Effector memory CD4-positive, alpha-beta T cell (primary cell): ENCODE data around the gene IRX5.

ENCODE experiments used
- DNase-seq, 3 donors: peaks; one replicate each; pipeline ENCODE4 v3.0.0-alpha.2; 2020
- H3K27ac ChIP-seq: 2 replicates; pipeline ENCODE4 v1.7.0; 2013; ENCODE audit warnings: mild to moderate bottlenecking, low read length, moderate library complexity; ENCODE audit not compliant: insufficient read depth, poor library complexity, severe bottlenecking
- H3K27me3 ChIP-seq: replicated peaks from 2 replicates; pipeline ENCODE4 v1.7.0; 2013; ENCODE audit warnings: mild to moderate bottlenecking, low read length; ENCODE audit not compliant: insufficient read depth, control insufficient read depth, poor library complexity, severe bottlenecking
- H3K36me3 ChIP-seq: 2 replicates; pipeline ENCODE4 v1.7.0; 2013; ENCODE audit warnings: mild to moderate bottlenecking, low read length, moderate library complexity; ENCODE audit not compliant: control insufficient read depth, insufficient read depth
- H3K4me1 ChIP-seq: 2 replicates; pipeline ENCODE4 v1.7.0; 2013; ENCODE audit warnings: low read length, mild to moderate bottlenecking; ENCODE audit not compliant: control insufficient read depth, insufficient read depth, poor library complexity, severe bottlenecking
- H3K4me3 ChIP-seq: 2 replicates; pipeline ENCODE4 v1.7.0; 2013; ENCODE audit warnings: low read length, low read depth, mild to moderate bottlenecking; ENCODE audit not compliant: insufficient read depth, poor library complexity, severe bottlenecking
- H3K9me3 ChIP-seq: 2 replicates; pipeline ENCODE4 v1.7.0; 2013; ENCODE audit warnings: mild to moderate bottlenecking, low read length, moderate library complexity; ENCODE audit not compliant: control insufficient read depth

The IRX5 gene

GRCh38 chr16:54929090-54930004, 1.3 kb upstream of the IRX5 start:
- no peaks in the 10 kb centered on the region for H3K9me3 ChIP-seq
- H3K27ac ChIP-seq, result no peak overlapping the region
- H3K36me3 ChIP-seq, result no peaks in the 10 kb centered on the region
- peak overlapping the region; percentile 61 for H3K4me3 ChIP-seq
- peaks cover 44% of the 10 kb centered on the region for H3K27me3 ChIP-seq
- H3K4me1 ChIP-seq, result peaks cover 26% of the 10 kb centered on the region
- peak; percentile 84 to 91 (median 87) for DNase-seq

DNA sequence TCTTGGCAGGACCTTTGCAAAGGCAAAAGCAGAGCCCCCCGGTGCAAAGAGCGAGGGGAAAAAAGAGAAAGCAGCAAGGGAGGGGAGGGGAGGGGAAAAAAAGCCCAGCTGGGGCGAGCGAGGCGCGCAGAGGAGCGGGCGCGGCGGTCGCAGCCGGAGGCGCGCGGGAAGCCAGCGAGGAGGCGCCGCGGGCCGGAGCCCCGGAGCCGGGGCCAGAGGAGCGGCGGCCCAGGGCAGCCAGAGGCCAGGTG, 129 bp downstream of the IRX5 start:
- no peak for DNase-seq
- H3K9me3 ChIP-seq, result no peaks in the 10 kb centered on the region
- H3K4me1 ChIP-seq, result peaks cover 26% of the 10 kb centered on the region
- H3K4me3 ChIP-seq, result peak overlapping the region; percentile 60
- H3K36me3 ChIP-seq, result no peaks in the 10 kb centered on the region
- no peak overlapping the region for H3K27ac ChIP-seq
- H3K27me3 ChIP-seq, result peaks cover 58% of the 10 kb centered on the region

GRCh38 chr16:54931120-54932014, 702 bp downstream of the IRX5 start:
- Histone ChIP-seq H3K4me1 (peaks cover 27% of the 10 kb centered on the region), H3K36me3 (no peaks in the 10 kb centered on the region), H3K27me3 (peaks cover 64% of the 10 kb centered on the region), H3K27ac (no peak overlapping the region), H3K9me3 (no peaks in the 10 kb centered on the region), H3K4me3 (peak overlapping the region; percentile 35)
- DNase-seq, result no peak

DNA sequence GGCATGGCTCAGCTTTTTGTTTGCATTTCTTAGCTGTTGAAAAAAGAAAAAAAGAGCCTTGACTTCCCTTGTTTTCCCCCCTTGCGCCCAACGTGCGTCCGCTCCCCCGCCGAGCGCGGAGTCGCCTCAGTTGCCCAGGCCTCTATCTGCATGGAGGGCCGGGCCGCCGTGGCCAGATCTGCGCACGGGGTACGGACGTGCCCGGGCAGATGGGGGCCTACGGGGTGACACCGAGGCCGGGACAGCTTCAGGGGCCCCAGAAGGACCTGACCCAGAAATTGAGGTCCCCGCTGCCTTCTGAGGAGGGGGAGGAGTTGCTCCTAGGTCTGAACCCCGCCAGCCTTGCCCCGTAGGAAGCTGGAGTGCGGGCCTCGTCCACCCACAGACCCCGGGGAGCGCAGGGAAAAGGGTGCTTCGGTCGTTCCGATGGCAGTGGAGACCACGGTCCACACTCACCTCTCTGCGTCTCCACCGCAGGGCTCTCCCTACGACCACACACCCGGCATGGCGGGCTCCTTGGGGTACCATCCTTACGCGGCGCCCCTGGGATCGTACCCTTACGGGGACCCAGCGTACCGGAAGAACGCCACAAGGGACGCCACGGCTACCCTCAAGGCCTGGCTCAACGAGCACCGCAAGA, 1.5 kb downstream of the IRX5 start:
- Histone ChIP-seq H3K36me3 (no peaks in the 10 kb centered on the region), H3K27ac (no peak overlapping the region), H3K27me3 (peaks cover 71% of the 10 kb centered on the region), H3K4me3 (no peak overlapping the region), H3K4me1 (peaks cover 34% of the 10 kb centered on the region), H3K9me3 (no peaks in the 10 kb centered on the region)
- DNase-seq, result no peak

GRCh38 chr16:54932737-54933254, 2.1 kb downstream of the IRX5 start:
- H3K4me3 ChIP-seq, result no peak overlapping the region
- peaks cover 40% of the 10 kb centered on the region for H3K4me1 ChIP-seq
- DNase-seq, result no peak
- H3K27ac ChIP-seq, result no peak overlapping the region
- H3K36me3 ChIP-seq, result no peaks in the 10 kb centered on the region
- H3K9me3 ChIP-seq, result no peaks in the 10 kb centered on the region
- peaks cover 71% of the 10 kb centered on the region for H3K27me3 ChIP-seq

DNA sequence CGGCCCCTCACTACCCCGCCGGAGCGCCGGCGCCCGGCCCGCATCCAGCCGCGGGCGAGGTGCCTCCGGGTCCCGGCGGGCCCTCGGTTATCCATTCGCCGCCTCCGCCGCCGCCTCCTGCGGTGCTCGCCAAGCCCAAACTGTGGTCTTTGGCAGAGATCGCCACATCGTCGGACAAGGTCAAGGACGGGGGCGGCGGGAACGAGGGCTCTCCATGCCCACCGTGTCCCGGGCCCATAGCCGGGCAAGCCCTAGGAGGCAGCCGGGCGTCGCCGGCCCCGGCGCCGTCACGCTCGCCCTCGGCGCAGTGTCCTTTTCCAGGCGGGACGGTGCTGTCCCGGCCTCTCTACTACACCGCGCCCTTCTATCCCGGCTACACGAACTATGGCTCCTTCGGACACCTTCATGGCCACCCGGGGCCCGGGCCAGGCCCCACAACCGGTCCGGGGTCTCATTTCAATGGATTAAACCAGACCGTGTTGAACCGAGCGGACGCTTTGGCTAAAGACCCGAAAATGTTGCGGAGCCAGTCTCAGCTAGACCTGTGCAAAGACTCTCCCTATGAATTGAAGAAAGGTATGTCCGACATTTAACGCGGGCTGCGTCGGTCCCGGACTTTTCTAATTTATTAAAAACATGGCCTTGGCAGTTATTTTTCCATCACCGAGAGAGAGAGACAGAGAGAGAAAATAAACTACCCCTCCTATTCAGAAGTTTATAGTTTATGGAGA, 2.8 kb downstream of the IRX5 start:
- DNase-seq, result no peak
- no peak overlapping the region for H3K27ac ChIP-seq
- H3K4me3 ChIP-seq, result no peak overlapping the region
- H3K36me3 ChIP-seq, result no peaks in the 10 kb centered on the region
- no peaks in the 10 kb centered on the region for H3K9me3 ChIP-seq
- peaks cover 75% of the 10 kb centered on the region for H3K27me3 ChIP-seq
- H3K4me1 ChIP-seq, result peaks cover 40% of the 10 kb centered on the region

DNA sequence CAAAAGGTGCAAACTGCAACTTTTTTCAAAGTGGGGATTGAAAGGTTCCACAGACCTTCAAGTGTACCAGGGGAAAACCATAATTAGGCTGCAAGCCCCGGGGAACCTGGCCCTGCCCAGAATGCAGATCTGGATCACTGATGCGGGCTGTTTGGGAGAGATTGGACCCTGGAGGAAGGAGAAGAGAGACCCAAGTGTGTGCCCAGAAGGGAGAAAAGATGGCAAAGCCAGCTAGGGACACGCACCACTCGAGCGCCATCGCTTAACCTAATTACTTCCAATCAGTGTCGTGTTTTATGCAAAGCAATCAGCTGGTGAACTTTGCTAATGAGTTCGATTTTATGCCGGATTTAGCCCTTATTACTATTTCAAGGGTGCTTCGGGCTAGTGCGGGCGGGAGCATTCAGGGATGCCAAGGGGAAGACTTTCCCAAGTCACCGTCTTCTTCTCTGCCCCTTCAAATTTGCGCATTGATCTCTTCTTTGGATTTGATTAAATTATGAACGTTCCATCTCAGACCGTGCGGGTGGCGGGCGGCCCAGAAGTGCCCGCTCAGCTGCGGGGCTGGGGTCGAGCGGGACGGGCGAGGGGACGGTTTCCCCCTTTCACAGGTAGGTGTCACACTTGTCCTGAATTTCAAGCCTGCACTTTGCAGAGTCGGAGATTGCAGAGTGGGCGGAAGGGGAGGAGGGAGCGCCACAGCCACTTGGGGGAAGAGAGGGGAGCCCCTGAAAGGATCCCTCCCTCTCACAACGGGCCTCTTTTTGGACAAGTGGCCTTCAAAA, 4.0 kb downstream of the IRX5 start:
- no peaks in the 10 kb centered on the region for H3K36me3 ChIP-seq
- no peak overlapping the region for H3K4me3 ChIP-seq
- H3K27ac ChIP-seq, result no peak overlapping the region
- H3K4me1 ChIP-seq, result peaks cover 33% of the 10 kb centered on the region
- H3K27me3 ChIP-seq, result peaks cover 86% of the 10 kb centered on the region
- DNase-seq, result no peak
- H3K9me3 ChIP-seq, result no peaks in the 10 kb centered on the region

GRCh38 chr16:54935266-54935968, 4.8 kb downstream of the IRX5 start:
- Histone ChIP-seq H3K9me3 (no peaks in the 10 kb centered on the region), H3K4me3 (no peak overlapping the region), H3K36me3 (no peaks in the 10 kb centered on the region), H3K27ac (no peak overlapping the region), H3K4me1 (peaks cover 27% of the 10 kb centered on the region), H3K27me3 (peaks cover 88% of the 10 kb centered on the region)
- DNase-seq, result no peak
